ENCODE results near the gene GAS7. TPM values are rescaled to one million over a fixed set of nuclear protein-coding genes. Genes with fewer than 3 reads are reported as not detected.

The GAS7 gene
- polyA plus RNA-seq, 1 donor (not counting 4 experiments of a cell fraction or from before 2014, with no cell fraction given): 0.10 TPM

DNA sequence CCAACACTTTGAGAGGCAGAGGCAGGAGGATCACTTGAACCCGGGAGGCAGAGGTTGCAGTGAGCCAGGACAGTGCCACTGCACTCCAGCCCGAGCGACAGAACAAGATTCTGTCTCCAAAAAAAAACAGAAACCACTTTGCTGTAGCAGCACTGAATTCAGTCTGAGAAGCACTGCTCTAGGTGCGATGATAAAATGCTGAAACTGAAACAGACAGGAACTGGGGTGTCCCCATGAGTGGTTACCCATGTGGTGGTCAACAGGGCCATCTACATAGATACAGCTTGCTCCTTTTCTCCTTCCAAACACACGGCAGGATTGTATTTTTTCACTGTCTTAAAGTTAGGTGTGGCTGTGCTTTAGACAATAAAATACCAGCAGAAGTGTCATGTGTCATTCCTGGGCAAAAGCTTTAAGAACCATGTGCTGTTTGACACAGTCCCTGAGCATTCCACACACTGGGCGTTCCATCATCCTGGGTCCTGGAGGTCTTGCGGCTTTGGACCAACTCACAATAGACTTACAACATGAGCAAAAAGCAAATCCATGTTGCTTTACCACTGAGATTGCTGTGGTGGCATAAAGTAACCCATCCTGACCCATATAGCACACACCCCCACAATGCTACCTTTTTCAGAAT is 11.5 kb downstream of the GAS7 start:
- dilution Hi-C loops (cut with MboI; ENCODE audit: extremely low pct_ligation_motif_present, low sequenced_read_pairs): no loop called here
- no peak for FAIRE-seq

DNA sequence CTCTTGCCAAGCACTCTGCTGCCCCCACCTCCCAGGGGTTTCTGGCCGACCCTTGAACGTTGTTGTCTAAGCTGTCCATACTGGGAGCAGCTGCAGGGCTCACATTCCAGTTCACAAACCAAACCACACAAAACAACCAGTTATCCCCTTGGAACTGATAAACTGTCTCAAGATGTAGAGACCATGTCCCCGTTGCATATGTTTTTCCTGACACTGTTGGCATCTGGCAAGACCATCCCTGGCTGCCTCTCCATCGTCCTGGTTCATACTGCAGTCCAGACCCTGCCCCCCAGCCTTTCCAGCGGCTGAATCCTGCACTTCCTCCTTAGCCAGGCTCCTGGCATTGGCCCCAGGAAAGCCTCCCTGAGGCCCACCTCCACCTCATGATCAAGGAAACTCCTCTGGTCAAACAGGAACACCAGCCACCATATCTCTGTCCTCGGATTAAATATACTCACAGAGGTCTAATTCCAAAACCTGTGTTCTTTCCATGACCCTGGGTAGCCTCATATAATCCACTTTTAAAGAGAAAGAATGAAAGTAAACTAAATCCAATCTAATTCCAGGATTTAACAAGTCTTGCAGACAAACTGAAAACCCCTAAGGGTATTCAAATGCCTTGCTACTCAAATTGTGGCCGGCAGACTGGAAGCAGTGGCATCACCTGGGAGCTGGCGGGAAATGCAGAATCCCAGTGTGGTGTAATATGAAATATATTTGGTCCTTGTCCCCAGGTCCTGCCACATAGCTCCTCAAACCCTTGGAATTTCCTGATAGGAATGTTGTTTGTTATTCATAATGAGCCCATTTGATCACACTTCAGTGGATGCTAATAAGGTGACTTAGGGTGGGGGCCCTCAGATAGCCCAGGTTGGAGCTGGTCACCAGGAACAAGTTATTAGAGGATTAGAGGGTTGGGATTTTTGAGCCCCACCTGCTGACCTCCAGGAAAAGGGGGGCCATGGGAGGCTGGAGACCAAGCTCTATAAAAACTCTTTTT is 14.2 kb downstream of the GAS7 start:
- no peaks in the 10 kb centered on the region for H4K20me1 ChIP-seq (ENCODE audit: control insufficient read depth, extremely low read depth, insufficient read depth, low read length)
- no peak overlapping the region for H3K4me2 ChIP-seq (ENCODE audit: control insufficient read depth, extremely low read depth, insufficient read depth, low read depth, low read length)
- no peak overlapping the region for H3K9ac ChIP-seq (ENCODE audit: control insufficient read depth, extremely low read depth, insufficient read depth, low read length)
- no peak for FAIRE-seq
- H3K36me3 ChIP-seq (ENCODE audit: control insufficient read depth in 2 of 2, extremely low read depth in 1 of 2, insufficient read depth in 2 of 2, low read length in 2 of 2): no peaks in the 10 kb centered on the region
- H3K79me2 ChIP-seq (ENCODE audit: control insufficient read depth, insufficient read depth, low read length): no peaks in the 10 kb centered on the region
- TF ChIP-seq EZH2 (IDR thresholded peaks at IDR 0.05; ENCODE audit: low read length): no peak
- TF ChIP-seq, protein P1, sequence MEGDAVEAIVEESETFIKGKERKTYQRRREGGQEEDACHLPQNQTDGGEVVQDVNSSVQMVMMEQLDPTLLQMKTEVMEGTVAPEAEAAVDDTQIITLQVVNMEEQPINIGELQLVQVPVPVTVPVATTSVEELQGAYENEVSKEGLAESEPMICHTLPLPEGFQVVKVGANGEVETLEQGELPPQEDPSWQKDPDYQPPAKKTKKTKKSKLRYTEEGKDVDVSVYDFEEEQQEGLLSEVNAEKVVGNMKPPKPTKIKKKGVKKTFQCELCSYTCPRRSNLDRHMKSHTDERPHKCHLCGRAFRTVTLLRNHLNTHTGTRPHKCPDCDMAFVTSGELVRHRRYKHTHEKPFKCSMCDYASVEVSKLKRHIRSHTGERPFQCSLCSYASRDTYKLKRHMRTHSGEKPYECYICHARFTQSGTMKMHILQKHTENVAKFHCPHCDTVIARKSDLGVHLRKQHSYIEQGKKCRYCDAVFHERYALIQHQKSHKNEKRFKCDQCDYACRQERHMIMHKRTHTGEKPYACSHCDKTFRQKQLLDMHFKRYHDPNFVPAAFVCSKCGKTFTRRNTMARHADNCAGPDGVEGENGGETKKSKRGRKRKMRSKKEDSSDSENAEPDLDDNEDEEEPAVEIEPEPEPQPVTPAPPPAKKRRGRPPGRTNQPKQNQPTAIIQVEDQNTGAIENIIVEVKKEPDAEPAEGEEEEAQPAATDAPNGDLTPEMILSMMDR (optimal IDR thresholded peaks at IDR 0.05 in 1 of 3, IDR thresholded peaks at IDR 0.05 in 1 of 3, conservative IDR thresholded peaks at IDR 0.05 in 1 of 3; ENCODE audit: extremely low read depth in 1 of 3, insufficient read depth in 2 of 3, low read length in 3 of 3): no peak
- H3K9me3 ChIP-seq (ENCODE audit: control insufficient read depth, low read depth, low read length): no peaks in the 10 kb centered on the region
- no peaks in the 10 kb centered on the region for H3K27me3 ChIP-seq (ENCODE audit: control insufficient read depth, extremely low read depth, insufficient read depth, low read length)
- dilution Hi-C loops (cut with MboI; ENCODE audit: extremely low pct_ligation_motif_present, low sequenced_read_pairs): no loop called here
- H3K27ac ChIP-seq (ENCODE audit: control insufficient read depth, insufficient read depth, low read length): no peak overlapping the region
- no peak overlapping the region for H2AFZ ChIP-seq (ENCODE audit: control insufficient read depth, low read length)
- H3K9me1 ChIP-seq (ENCODE audit: control insufficient read depth, extremely low read depth, insufficient read depth, low read length): no peaks in the 10 kb centered on the region
- DNase-seq (ENCODE audit: low read depth, low spot score): no peak
- peaks cover 6% of the 10 kb centered on the region for H3K4me1 ChIP-seq (ENCODE audit: control insufficient read depth, extremely low read depth, insufficient read depth, low read length)
- no peak overlapping the region for H3K4me3 ChIP-seq (ENCODE audit: control insufficient read depth in 2 of 3, extremely low read depth in 1 of 3, insufficient read depth in 2 of 3, low read depth in 1 of 3, low read length in 3 of 3)

More for the DNA sequence above, 11.5 kb downstream of the GAS7 start:
- Histone ChIP-seq H2AFZ (ENCODE audit: control insufficient read depth, low read length) (no peak overlapping the region), H3K79me2 (ENCODE audit: control insufficient read depth, insufficient read depth, low read length) (no peaks in the 10 kb centered on the region), H3K4me1 (ENCODE audit: control insufficient read depth, extremely low read depth, insufficient read depth, low read length) (no peaks in the 10 kb centered on the region), H3K27ac (ENCODE audit: control insufficient read depth, insufficient read depth, low read length) (no peak overlapping the region), H3K4me2 (ENCODE audit: control insufficient read depth, extremely low read depth, insufficient read depth, low read depth, low read length) (no peak overlapping the region), H3K9ac (ENCODE audit: control insufficient read depth, extremely low read depth, insufficient read depth, low read length) (no peak overlapping the region), H3K9me3 (ENCODE audit: control insufficient read depth, low read depth, low read length) (no peaks in the 10 kb centered on the region), H3K36me3 (ENCODE audit: control insufficient read depth in 2 of 2, extremely low read depth in 1 of 2, insufficient read depth in 2 of 2, low read length in 2 of 2) (no peaks in the 10 kb centered on the region), H3K4me3 (ENCODE audit: control insufficient read depth in 2 of 3, extremely low read depth in 1 of 3, insufficient read depth in 2 of 3, low read depth in 1 of 3, low read length in 3 of 3) (no peak overlapping the region), H3K9me1 (ENCODE audit: control insufficient read depth, extremely low read depth, insufficient read depth, low read length) (no peaks in the 10 kb centered on the region), H3K27me3 (ENCODE audit: control insufficient read depth, extremely low read depth, insufficient read depth, low read length) (no peaks in the 10 kb centered on the region), H4K20me1 (ENCODE audit: control insufficient read depth, extremely low read depth, insufficient read depth, low read length) (no peaks in the 10 kb centered on the region)
- DNase-seq (ENCODE audit: low read depth, low spot score): no peak
- TF ChIP-seq EZH2 (IDR thresholded peaks at IDR 0.05; ENCODE audit: low read length): no peak
- TF ChIP-seq, protein P1 (optimal IDR thresholded peaks at IDR 0.05 in 1 of 3, IDR thresholded peaks at IDR 0.05 in 1 of 3, conservative IDR thresholded peaks at IDR 0.05 in 1 of 3; ENCODE audit: extremely low read depth in 1 of 3, insufficient read depth in 2 of 3, low read length in 3 of 3): no peak

Data from keratinocyte (primary cell).